Measurements from ENCODE around the gene LIPJ.

Gene LIPJ, protein sequence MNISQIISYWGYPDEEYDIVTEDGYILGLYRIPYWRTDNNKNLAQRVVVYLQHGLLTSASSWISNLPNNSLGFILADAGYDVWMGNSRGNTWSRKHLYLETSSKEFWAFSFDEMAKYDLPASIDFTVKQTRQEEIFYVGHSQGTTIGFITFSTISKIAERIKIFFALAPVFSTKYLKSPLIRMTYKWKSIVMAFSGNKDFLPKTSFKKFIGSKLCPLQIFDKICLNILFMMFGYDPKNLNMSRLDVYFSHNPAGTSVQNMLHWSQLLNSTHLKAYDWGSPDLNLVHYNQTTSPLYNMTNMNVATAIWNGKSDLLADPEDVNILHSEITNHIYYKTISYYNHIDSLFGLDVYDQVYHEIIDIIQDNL

DNA sequence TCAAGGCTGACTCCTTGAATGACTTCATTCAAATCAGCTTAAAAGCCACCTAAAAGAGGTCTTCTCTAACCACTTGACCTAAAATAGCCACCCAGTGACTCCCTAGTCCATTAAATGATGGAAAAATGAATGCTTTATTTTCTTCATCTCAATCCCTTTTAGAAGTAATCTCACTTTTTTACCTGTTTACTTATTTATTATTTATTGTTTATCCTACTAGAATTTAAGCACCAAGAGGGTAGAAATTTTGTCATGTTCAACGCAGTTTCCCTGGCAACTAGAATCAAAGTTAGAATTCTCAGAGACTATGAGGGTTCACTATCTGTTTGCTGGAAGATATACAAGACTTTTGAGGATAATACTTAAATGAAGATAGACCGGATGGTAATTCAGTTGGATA, at the start of gene LIPJ:
LIPJ (plus strand) TSS at position 301 of the 400 bp plus-strand sequence. CDS start 3,926 bp downstream, outside the sequence.
- no peaks in the 10 kb centered on the region for H3K9me3 ChIP-seq (ENCODE audit: insufficient read depth, low read length, severe bottlenecking)
- ATAC-seq (ENCODE audit: insufficient read depth, low read depth) (no peak), DNase-seq (no peak)
- H4K20me1 ChIP-seq (ENCODE audit: insufficient read depth, low read length) = no peaks in the 10 kb centered on the region
- TF ChIP-seq, protein P1, sequence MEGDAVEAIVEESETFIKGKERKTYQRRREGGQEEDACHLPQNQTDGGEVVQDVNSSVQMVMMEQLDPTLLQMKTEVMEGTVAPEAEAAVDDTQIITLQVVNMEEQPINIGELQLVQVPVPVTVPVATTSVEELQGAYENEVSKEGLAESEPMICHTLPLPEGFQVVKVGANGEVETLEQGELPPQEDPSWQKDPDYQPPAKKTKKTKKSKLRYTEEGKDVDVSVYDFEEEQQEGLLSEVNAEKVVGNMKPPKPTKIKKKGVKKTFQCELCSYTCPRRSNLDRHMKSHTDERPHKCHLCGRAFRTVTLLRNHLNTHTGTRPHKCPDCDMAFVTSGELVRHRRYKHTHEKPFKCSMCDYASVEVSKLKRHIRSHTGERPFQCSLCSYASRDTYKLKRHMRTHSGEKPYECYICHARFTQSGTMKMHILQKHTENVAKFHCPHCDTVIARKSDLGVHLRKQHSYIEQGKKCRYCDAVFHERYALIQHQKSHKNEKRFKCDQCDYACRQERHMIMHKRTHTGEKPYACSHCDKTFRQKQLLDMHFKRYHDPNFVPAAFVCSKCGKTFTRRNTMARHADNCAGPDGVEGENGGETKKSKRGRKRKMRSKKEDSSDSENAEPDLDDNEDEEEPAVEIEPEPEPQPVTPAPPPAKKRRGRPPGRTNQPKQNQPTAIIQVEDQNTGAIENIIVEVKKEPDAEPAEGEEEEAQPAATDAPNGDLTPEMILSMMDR (IDR thresholded peaks at IDR 0.05; ENCODE audit: borderline replicate concordance, extremely low read depth, low read length, poor library complexity, severe bottlenecking) = no peak
- TF ChIP-seq EZH2 (IDR thresholded peaks at IDR 0.05; ENCODE audit: borderline replicate concordance, low read depth, low read length, severe bottlenecking) = no peak
- H3K4me3 ChIP-seq (ENCODE audit: low read depth in 1 of 2, low read length in 2 of 2) = no peak within 1 kb of the TSS
- H3K36me3 ChIP-seq (ENCODE audit: insufficient read depth, low read length) = no peaks in the 10 kb centered on the region
- H3K27me3 ChIP-seq (ENCODE audit: insufficient read depth, low read length, poor library complexity) = peaks cover 3% of the 10 kb centered on the region
- no peaks in the 10 kb centered on the region for H3K4me1 ChIP-seq (ENCODE audit: insufficient read depth, low read length)
- H3K79me2 ChIP-seq (ENCODE audit: insufficient read depth, low read length) = no peaks in the 10 kb centered on the region
- no peak within 1 kb of the TSS for H3K9ac ChIP-seq (ENCODE audit: low read depth, low read length)
- H3K4me2 ChIP-seq (ENCODE audit: insufficient read depth, low read length) = no peak within 1 kb of the TSS
- no peak within 1 kb of the TSS for H2AFZ ChIP-seq (ENCODE audit: low read depth, low read length)
- H3K27ac ChIP-seq (ENCODE audit: low read length) = no peak within 1 kb of the TSS

DNA sequence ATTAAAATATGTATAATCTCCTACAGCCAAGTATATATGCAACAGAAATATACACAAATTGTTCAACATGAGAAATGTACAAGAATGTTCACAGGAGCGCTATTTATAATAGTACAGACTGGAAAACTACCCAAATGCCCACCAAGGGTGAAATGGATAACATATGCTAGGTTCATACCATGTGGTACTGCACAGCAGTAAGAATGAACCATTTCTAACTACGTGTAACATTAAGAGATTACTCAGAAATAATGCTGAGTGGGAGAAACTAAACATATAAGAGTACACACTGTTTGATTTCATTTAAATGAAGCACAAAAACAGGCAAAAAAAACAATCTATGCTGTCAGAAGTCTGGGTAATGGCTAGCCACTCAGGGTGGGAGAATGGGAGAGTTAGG, 49.2 kb upstream of the LIPJ start:
- Histone ChIP-seq H3K4me3 (ENCODE audit: low read depth in 1 of 2, low read length in 2 of 2) (no peak overlapping the region), H3K9ac (ENCODE audit: low read depth, low read length) (no peak overlapping the region), H3K79me2 (ENCODE audit: insufficient read depth, low read length) (no peaks in the 10 kb centered on the region), H2AFZ (ENCODE audit: low read depth, low read length) (no peak overlapping the region; the same call in 1 of the 2 replicates), H4K20me1 (ENCODE audit: insufficient read depth, low read length) (no peaks in the 10 kb centered on the region), H3K27me3 (ENCODE audit: insufficient read depth, low read length, poor library complexity) (no peaks in the 10 kb centered on the region), H3K27ac (ENCODE audit: low read length) (no peak overlapping the region), H3K36me3 (ENCODE audit: insufficient read depth, low read length) (no peaks in the 10 kb centered on the region), H3K4me2 (ENCODE audit: insufficient read depth, low read length) (no peak overlapping the region), H3K4me1 (ENCODE audit: insufficient read depth, low read length) (no peaks in the 10 kb centered on the region), H3K9me3 (ENCODE audit: insufficient read depth, low read length, severe bottlenecking) (no peaks in the 10 kb centered on the region)
- no peak for ATAC-seq (ENCODE audit: insufficient read depth, low read depth)
- TF ChIP-seq, protein P1 (IDR thresholded peaks at IDR 0.05; ENCODE audit: borderline replicate concordance, extremely low read depth, low read length, poor library complexity, severe bottlenecking) = no peak
- no peak for TF ChIP-seq EZH2 (IDR thresholded peaks at IDR 0.05; ENCODE audit: borderline replicate concordance, low read depth, low read length, severe bottlenecking)
- no peak for DNase-seq

DNA sequence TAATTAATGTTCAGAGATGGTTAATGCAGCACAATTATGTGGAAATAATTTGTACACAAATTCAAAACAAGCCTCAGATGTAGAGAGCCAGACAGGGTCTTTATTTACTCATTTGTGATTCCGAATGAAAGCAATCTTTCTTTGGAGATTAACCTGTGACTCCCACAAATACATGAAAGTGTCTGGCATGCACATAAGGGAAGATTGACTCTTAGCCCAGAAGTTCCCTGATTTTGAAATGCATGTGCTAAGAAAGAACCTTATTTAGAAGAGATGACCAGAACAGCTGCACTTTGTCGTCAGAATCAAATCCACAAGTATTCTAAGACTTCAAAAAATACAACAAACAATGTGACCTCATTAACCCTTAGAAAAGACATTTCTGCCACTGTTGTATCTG, 48.5 kb upstream of the LIPJ start:
- no peak for TF ChIP-seq EZH2 (IDR thresholded peaks at IDR 0.05; ENCODE audit: borderline replicate concordance, low read depth, low read length, severe bottlenecking)
- TF ChIP-seq, protein P1 (IDR thresholded peaks at IDR 0.05; ENCODE audit: borderline replicate concordance, extremely low read depth, low read length, poor library complexity, severe bottlenecking) = no peak
- H4K20me1 ChIP-seq (ENCODE audit: insufficient read depth, low read length) = no peaks in the 10 kb centered on the region
- no peak overlapping the region for H3K4me3 ChIP-seq (ENCODE audit: low read depth in 1 of 2, low read length in 2 of 2)
- ATAC-seq (ENCODE audit: insufficient read depth, low read depth) = no peak
- no peak overlapping the region for H3K27ac ChIP-seq (ENCODE audit: low read length)
- no peaks in the 10 kb centered on the region for H3K79me2 ChIP-seq (ENCODE audit: insufficient read depth, low read length)
- no peak overlapping the region for H3K9ac ChIP-seq (ENCODE audit: low read depth, low read length)
- no peaks in the 10 kb centered on the region for H3K4me1 ChIP-seq (ENCODE audit: insufficient read depth, low read length)
- no peak overlapping the region for H2AFZ ChIP-seq (ENCODE audit: low read depth, low read length)
- no peaks in the 10 kb centered on the region for H3K36me3 ChIP-seq (ENCODE audit: insufficient read depth, low read length)
- H3K27me3 ChIP-seq (ENCODE audit: insufficient read depth, low read length, poor library complexity) = no peaks in the 10 kb centered on the region
- H3K9me3 ChIP-seq (ENCODE audit: insufficient read depth, low read length, severe bottlenecking) = no peaks in the 10 kb centered on the region
- DNase-seq = no peak
- no peak overlapping the region for H3K4me2 ChIP-seq (ENCODE audit: insufficient read depth, low read length)

Data from DND-41 (cell line).